Ectodermal cell (in vitro differentiated cells): ENCODE results near the gene C19orf85.

Experiments used
- H3K27ac ChIP-seq: 2 replicates; pipeline ENCODE4 v1.7.0; 2013; ENCODE audit warnings: mild to moderate bottlenecking, low read depth, low read length; ENCODE audit not compliant: insufficient read depth, poor library complexity, severe bottlenecking
- H3K27me3 ChIP-seq: 2 replicates; pipeline ENCODE4 v1.7.0; 2013; ENCODE audit warnings: mild to moderate bottlenecking, low read length; ENCODE audit not compliant: insufficient read depth, control insufficient read depth, poor library complexity, severe bottlenecking
- H3K36me3 ChIP-seq: one replicate; pipeline ENCODE4 v1.7.0; 2013; ENCODE audit warnings: low read length; ENCODE audit not compliant: control insufficient read depth, insufficient read depth
- H3K4me1 ChIP-seq: one replicate; pipeline ENCODE4 v1.7.0; 2013; ENCODE audit warnings: low read length; ENCODE audit not compliant: control insufficient read depth, insufficient read depth
- H3K4me3 ChIP-seq: 2 replicates; pipeline ENCODE4 v1.7.0; 2013; ENCODE audit warnings: low read depth, low read length, control low read depth; ENCODE audit not compliant: insufficient read depth
- H3K9me3 ChIP-seq: 2 replicates; pipeline ENCODE4 v1.7.0; 2013; ENCODE audit warnings: mild to moderate bottlenecking, low read length, moderate library complexity; ENCODE audit not compliant: control insufficient read depth
- WGBS, 2 experiments: methylation state at CpG; one replicate each; pipeline ENCODE4 v1.1.7; 2013; ENCODE audit warnings: missing lambda C conversion rate in 2 of 2; 5-methylcytosine and 5-hydroxymethylcytosine counted together

Gene C19orf85

GRCh38 chr19:55483706-55484592 is 19.4 kb upstream of the C19orf85 start:
- Histone ChIP-seq H3K4me3 (peak overlapping the region; percentile 81), H3K27ac (peak overlapping the region; percentile 77), H3K9me3 (no peaks in the 10 kb centered on the region), H3K27me3 (no peaks in the 10 kb centered on the region), H3K4me1 (peaks cover 28% of the 10 kb centered on the region), H3K36me3 (peaks cover 6% of the 10 kb centered on the region)
- 83 to 84% methylated on average over 46 of the region's 46 CpGs for WGBS, 2 experiments

GRCh38 chr19:55482967-55483705 is 18.6 kb upstream of the C19orf85 start:
- H3K27ac ChIP-seq, result no peak overlapping the region
- no peaks in the 10 kb centered on the region for H3K27me3 ChIP-seq
- no peak overlapping the region for H3K4me3 ChIP-seq
- 94 to 95% methylated on average over 47 of the region's 47 CpGs for WGBS, 2 experiments
- H3K36me3 ChIP-seq, result peaks cover 6% of the 10 kb centered on the region
- peaks cover 23% of the 10 kb centered on the region for H3K4me1 ChIP-seq
- no peaks in the 10 kb centered on the region for H3K9me3 ChIP-seq

- WGBS, 2 experiments, result 95 to 96% methylated on average over 83 of the region's 83 CpGs
- Histone ChIP-seq H3K27me3 (no peaks in the 10 kb centered on the region), H3K9me3 (no peaks in the 10 kb centered on the region), H3K4me3 (no peak overlapping the region), H3K4me1 (peaks cover 16% of the 10 kb centered on the region), H3K27ac (no peak overlapping the region), H3K36me3 (peaks cover 6% of the 10 kb centered on the region)
These were observed 17.8 kb upstream of the C19orf85 start for GRCh38 chr19:55482156-55482961.

GRCh38 chr19:55481794-55482155 is 17.2 kb upstream of the C19orf85 start:
- H3K9me3 ChIP-seq, result no peaks in the 10 kb centered on the region
- H3K27ac ChIP-seq, result no peak overlapping the region
- H3K4me1 ChIP-seq, result peaks cover 10% of the 10 kb centered on the region
- H3K36me3 ChIP-seq, result peaks cover 6% of the 10 kb centered on the region
- no peak overlapping the region for H3K4me3 ChIP-seq
- no peaks in the 10 kb centered on the region for H3K27me3 ChIP-seq
- WGBS, 2 experiments, result 91 to 92% methylated on average over 40 of the region's 40 CpGs

GRCh38 chr19:55481148-55481793 is 16.7 kb upstream of the C19orf85 start:
- Histone ChIP-seq H3K4me3 (no peak overlapping the region), H3K27me3 (no peaks in the 10 kb centered on the region), H3K36me3 (peaks cover 6% of the 10 kb centered on the region), H3K27ac (no peak overlapping the region), H3K4me1 (peaks cover 5% of the 10 kb centered on the region), H3K9me3 (no peaks in the 10 kb centered on the region)
- WGBS, 2 experiments, result 92 to 94% methylated on average over 52 of the region's 52 CpGs

- H3K4me3 ChIP-seq, result no peak overlapping the region
- H3K36me3 ChIP-seq, result peaks cover 6% of the 10 kb centered on the region
- no peaks in the 10 kb centered on the region for H3K9me3 ChIP-seq
- H3K4me1 ChIP-seq, result peaks cover 7% of the 10 kb centered on the region
- 87 to 88% methylated on average over 15 of the region's 15 CpGs for WGBS, 2 experiments
- H3K27ac ChIP-seq, result no peak overlapping the region
- no peaks in the 10 kb centered on the region for H3K27me3 ChIP-seq
These were observed 15.1 kb upstream of the C19orf85 start for GRCh38 chr19:55479451-55480230.

GRCh38 chr19:55479045-55479444 is 14.5 kb upstream of the C19orf85 start:
- WGBS, 2 experiments, result 93 to 95% methylated on average over 17 of the region's 17 CpGs
- Histone ChIP-seq H3K4me3 (no peak overlapping the region), H3K27me3 (no peaks in the 10 kb centered on the region), H3K27ac (no peak overlapping the region), H3K4me1 (peaks cover 11% of the 10 kb centered on the region), H3K36me3 (peaks cover 6% of the 10 kb centered on the region), H3K9me3 (no peaks in the 10 kb centered on the region)

GRCh38 chr19:55478364-55478763 is 13.8 kb upstream of the C19orf85 start:
- Histone ChIP-seq H3K27me3 (no peaks in the 10 kb centered on the region), H3K4me1 (peaks cover 15% of the 10 kb centered on the region), H3K4me3 (no peak overlapping the region), H3K36me3 (peaks cover 6% of the 10 kb centered on the region), H3K9me3 (no peaks in the 10 kb centered on the region), H3K27ac (no peak overlapping the region)
- 92 to 94% methylated on average over 12 of the region's 12 CpGs for WGBS, 2 experiments

GRCh38 chr19:55477905-55478304 is 13.4 kb upstream of the C19orf85 start:
- Histone ChIP-seq H3K4me1 (peaks cover 19% of the 10 kb centered on the region), H3K9me3 (no peaks in the 10 kb centered on the region), H3K27me3 (no peaks in the 10 kb centered on the region), H3K27ac (no peak overlapping the region), H3K36me3 (peaks cover 3% of the 10 kb centered on the region), H3K4me3 (peak overlapping the region; percentile 69)
- 91 to 93% methylated on average over 13 of the region's 13 CpGs for WGBS, 2 experiments
